Measurements from ENCODE around the gene VN1R5. TPM values are rescaled to one million over a fixed set of nuclear protein-coding genes. Genes with fewer than 3 reads are reported as not detected.

The VN1R5 gene
- total and polyA plus RNA-seq, 10 donors, result not detected

GRCh38 chr1:247294282-247294681 is 38.4 kb downstream of the VN1R5 start:
- TF ChIP-seq POLR2AphosphoS5 (IDR thresholded peaks at IDR 0.05), result no peak
- TF ChIP-seq POLR2A (IDR thresholded peaks at IDR 0.05), result no peak
- TF ChIP-seq CTCF (IDR thresholded peaks at IDR 0.05 in 8 of 11, conservative IDR thresholded peaks at IDR 0.05 in 3 of 11), result no peak
- Histone ChIP-seq H3K27me3 (replicated peaks in 1 of 7) (no peaks in the 10 kb centered on the region), H3K4me3 (no peak overlapping the region), H3K36me3 (peaks cover 0 to 14% (median 2%) of the 10 kb centered on the region in 6 donors), H3K9me3 (no peaks in the 10 kb centered on the region), H3K27ac (no peak overlapping the region), H3K4me1 (no peaks in the 10 kb centered on the region)
- DNase-seq, result no peak
- intact Hi-C loops (cut with DNase I; ENCODE audit: low total_unique reads), result no loop called here
- 87 to 94% (median 90%) methylated on average over 5 of the region's 5 CpGs for WGBS, 5 donors

- Histone ChIP-seq H3K9me3 (no peaks in the 10 kb centered on the region), H3K36me3 (peaks cover 0 to 24% (median 7%) of the 10 kb centered on the region in 6 donors), H3K27me3 (replicated peaks in 1 of 7) (no peaks in the 10 kb centered on the region), H3K4me3 (no peak overlapping the region), H3K27ac (no peak overlapping the region), H3K4me1 (no peaks in the 10 kb centered on the region)
- TF ChIP-seq POLR2A (IDR thresholded peaks at IDR 0.05), result no peak
- TF ChIP-seq CTCF (IDR thresholded peaks at IDR 0.05 in 8 of 11, conservative IDR thresholded peaks at IDR 0.05 in 3 of 11), result no peak
- TF ChIP-seq POLR2AphosphoS5 (IDR thresholded peaks at IDR 0.05), result no peak
- WGBS, 5 donors, result 54 to 81% (median 69%) methylated on average over 6 of the region's 6 CpGs
- intact Hi-C loops (cut with DNase I; ENCODE audit: low total_unique reads), result no loop called here
- DNase-seq, result no peak
These were observed 39.4 kb downstream of the VN1R5 start for GRCh38 chr1:247295274-247295684.

- no peaks in the 10 kb centered on the region for H3K4me1 ChIP-seq
- TF ChIP-seq POLR2A (IDR thresholded peaks at IDR 0.05), result no peak
- no peak for TF ChIP-seq POLR2AphosphoS5 (IDR thresholded peaks at IDR 0.05)
- H3K9me3 ChIP-seq, result no peaks in the 10 kb centered on the region
- DNase-seq, result no peak
- intact Hi-C loops (cut with DNase I; ENCODE audit: low total_unique reads), result no loop called here
- H3K27me3 ChIP-seq (replicated peaks in 1 of 7), result no peaks in the 10 kb centered on the region
- no peak overlapping the region for H3K4me3 ChIP-seq
- H3K27ac ChIP-seq, result no peak overlapping the region
- H3K36me3 ChIP-seq, result peaks cover 0 to 29% (median 12%) of the 10 kb centered on the region in 6 donors
- WGBS, 5 donors, result 59 to 84% (median 68%) methylated on average over 5 of the region's 5 CpGs
These were observed 39.9 kb downstream of the VN1R5 start for GRCh38 chr1:247295746-247296145.

GRCh38 chr1:247296599-247297180 is 40.8 kb downstream of the VN1R5 start:
- DNase-seq, result no peak
- no peaks in the 10 kb centered on the region for H3K4me1 ChIP-seq

More at GRCh38 chr1:247296599-247297180, 40.8 kb downstream of the VN1R5 start:
- TF ChIP-seq POLR2A (IDR thresholded peaks at IDR 0.05), result no peak
- no peak for TF ChIP-seq POLR2AphosphoS5 (IDR thresholded peaks at IDR 0.05)
- no peak for TF ChIP-seq CTCF (IDR thresholded peaks at IDR 0.05 in 8 of 11, conservative IDR thresholded peaks at IDR 0.05 in 3 of 11)
- intact Hi-C loops (cut with DNase I; ENCODE audit: low total_unique reads), result no loop called here
- Histone ChIP-seq H3K27me3 (replicated peaks in 1 of 7) (no peaks in the 10 kb centered on the region), H3K27ac (no peak overlapping the region), H3K9me3 (no peaks in the 10 kb centered on the region), H3K4me3 (no peak overlapping the region), H3K36me3 (peaks cover 0 to 38% (median 17%) of the 10 kb centered on the region in 6 donors)
- 91 to 95% (median 93%) methylated on average over 8 of the region's 8 CpGs for WGBS, 5 donors
